ENCODE measurements around the gene VPS13D.

VPS13D gene, protein sequence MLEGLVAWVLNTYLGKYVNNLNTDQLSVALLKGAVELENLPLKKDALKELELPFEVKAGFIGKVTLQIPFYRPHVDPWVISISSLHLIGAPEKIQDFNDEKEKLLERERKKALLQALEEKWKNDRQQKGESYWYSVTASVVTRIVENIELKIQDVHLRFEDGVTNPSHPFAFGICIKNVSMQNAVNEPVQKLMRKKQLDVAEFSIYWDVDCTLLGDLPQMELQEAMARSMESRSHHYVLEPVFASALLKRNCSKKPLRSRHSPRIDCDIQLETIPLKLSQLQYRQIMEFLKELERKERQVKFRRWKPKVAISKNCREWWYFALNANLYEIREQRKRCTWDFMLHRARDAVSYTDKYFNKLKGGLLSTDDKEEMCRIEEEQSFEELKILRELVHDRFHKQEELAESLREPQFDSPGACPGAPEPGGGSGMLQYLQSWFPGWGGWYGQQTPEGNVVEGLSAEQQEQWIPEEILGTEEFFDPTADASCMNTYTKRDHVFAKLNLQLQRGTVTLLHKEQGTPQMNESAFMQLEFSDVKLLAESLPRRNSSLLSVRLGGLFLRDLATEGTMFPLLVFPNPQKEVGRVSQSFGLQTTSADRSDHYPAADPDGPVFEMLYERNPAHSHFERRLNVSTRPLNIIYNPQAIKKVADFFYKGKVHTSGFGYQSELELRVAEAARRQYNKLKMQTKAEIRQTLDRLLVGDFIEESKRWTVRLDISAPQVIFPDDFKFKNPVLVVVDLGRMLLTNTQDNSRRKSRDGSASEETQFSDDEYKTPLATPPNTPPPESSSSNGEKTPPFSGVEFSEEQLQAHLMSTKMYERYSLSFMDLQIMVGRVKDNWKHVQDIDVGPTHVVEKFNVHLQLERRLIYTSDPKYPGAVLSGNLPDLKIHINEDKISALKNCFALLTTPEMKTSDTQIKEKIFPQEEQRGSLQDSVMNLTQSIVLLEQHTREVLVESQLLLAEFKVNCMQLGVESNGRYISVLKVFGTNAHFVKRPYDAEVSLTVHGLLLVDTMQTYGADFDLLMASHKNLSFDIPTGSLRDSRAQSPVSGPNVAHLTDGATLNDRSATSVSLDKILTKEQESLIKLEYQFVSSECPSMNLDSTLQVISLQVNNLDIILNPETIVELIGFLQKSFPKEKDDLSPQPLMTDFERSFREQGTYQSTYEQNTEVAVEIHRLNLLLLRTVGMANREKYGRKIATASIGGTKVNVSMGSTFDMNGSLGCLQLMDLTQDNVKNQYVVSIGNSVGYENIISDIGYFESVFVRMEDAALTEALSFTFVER (N-terminal part only)

DNA sequence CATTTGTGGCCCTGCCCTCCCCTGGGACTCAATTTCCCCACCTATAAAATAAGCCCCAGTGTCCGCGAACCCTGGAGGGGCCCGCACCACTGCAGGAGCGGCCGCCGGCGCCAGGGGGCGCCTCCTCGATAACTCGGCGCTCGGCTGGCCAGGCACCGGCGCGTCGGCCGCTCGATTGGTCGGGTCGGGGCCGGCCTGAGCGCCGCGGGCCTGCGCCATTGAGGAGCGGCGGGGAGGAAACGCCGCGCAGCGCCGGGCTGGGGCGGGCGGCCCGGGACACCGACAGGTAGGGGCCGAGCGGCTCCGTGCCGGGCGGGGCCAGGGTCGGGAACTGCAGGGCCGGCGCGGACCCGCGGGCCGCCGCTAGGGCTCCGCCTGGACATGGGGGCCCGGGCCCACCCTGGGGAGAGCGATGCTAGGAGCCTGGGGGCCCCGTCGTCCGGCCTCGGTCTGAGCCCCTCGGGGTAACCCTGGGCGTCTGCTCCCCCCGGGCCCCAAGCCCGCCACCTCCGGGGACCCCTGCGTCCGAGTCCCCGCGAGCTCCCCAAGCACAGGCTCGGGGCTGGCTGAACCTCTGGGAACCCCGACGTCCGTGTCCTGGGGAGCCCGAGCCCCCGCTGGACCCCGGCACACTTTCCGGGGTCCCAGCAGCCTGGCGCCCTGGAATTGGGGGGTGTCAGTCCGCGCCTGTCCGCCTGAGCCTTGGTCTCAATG is at the start of gene VPS13D:
TSS of gene VPS13D (plus strand) at position 196 of the 714 bp plus-strand sequence. CDS start 4,237 bp downstream, outside the sequence.
- peak; percentile 84 for DNase-seq

DNA sequence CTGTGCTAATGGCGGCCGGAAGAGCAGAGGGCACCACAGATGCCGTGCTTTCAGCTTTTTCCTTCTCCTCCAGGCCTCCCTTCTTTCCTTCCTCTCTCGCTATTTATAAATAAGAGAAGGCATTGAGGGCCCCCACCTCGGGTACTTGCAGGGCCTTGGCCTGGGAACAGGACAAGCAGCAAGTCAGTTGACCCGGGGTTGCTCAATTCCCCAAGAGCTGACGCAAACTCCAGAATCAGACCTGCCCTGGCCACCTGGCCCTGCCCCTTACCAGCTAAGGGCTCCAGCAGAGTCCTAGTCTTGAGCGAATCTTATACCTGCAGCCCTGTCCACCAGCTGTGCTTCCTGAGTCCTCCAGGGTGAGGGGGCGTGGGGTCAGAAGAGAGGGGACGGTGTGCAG is 49.5 kb upstream of the VPS13D start:
- no peak for DNase-seq

GRCh38 chr1:12180903-12181302 is 48.9 kb upstream of the VPS13D start:
- DNase-seq, result no peak

DNA sequence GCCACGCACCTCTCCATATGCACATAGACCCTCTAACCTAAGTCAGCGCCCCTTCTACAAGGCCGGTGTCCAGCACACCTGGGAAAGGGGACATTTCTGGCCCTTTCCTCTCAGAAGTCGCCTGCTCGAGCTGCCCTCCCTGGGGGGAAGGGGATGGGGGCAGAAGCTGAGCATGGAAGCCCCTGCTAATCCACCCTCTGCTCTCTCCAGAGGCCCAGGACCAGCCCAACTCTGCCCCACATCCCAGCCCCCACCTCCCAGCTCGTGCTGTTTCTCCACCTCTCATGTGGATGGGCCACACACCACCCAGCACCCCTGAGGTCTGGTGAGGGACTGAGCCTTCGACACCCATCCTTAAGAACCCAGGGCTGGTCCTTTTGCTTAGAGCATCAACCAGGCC is 48.3 kb upstream of the VPS13D start:
- no peak for DNase-seq

DNA sequence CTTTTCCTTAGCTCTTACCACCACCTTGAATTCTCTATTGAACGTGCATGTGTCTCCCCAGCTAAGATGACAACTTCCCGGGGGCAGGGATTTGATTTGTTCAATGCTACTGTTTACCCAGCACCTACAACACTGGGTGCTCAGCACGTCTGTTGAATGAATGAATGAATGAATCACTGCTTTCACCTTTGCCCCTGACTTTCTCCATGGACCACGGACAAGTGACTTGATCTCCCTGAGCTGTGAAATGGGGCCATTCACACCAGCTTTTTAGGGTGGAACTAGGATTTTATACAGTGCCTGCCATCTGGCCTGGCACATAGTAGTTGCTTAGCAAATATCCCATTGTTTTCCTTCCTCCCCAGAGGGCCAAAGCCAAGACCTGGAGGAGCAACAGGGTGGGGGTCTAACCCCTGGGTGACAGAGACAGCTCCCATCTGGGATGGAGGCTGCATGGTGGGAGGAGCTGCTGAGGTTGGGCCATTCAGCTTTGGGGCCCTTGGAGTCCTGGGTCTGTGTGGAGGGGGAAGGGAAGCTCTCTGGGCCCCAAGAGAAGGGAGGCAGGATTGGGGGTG is 47.3 kb upstream of the VPS13D start:
- DNase-seq, result no peak

DNA sequence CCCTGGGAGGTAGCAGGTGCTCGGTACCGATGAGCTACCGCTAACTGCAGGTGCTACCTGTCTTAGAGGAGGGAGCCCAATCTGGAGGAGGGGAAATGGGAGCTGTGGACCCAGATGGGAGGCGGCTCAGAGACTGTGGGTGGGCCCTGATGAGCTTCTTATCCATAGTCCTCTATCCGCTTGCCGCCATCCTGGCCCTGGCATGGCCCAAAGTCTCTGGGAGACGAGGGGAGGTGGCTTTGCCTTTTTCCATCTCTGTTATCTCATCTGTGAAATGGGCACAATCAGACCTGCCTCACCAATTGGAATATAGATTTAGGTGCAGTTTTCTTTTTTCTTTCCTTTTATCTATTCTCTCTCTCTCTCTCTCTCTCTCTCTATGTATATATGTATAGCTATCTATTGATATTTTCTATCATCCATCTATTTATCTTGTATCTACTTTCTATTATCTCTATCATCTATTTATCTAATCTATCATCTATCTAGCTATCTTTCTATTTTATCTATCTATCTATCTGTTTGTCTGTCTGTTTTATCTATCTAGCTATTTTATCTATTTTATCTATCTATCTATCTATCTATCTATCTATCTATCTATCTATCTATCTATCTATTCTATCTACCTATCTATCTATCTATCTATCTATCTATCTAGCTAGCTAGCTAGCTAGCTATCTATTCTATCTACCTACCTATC is 46.6 kb upstream of the VPS13D start:
- no peak for DNase-seq

DNA sequence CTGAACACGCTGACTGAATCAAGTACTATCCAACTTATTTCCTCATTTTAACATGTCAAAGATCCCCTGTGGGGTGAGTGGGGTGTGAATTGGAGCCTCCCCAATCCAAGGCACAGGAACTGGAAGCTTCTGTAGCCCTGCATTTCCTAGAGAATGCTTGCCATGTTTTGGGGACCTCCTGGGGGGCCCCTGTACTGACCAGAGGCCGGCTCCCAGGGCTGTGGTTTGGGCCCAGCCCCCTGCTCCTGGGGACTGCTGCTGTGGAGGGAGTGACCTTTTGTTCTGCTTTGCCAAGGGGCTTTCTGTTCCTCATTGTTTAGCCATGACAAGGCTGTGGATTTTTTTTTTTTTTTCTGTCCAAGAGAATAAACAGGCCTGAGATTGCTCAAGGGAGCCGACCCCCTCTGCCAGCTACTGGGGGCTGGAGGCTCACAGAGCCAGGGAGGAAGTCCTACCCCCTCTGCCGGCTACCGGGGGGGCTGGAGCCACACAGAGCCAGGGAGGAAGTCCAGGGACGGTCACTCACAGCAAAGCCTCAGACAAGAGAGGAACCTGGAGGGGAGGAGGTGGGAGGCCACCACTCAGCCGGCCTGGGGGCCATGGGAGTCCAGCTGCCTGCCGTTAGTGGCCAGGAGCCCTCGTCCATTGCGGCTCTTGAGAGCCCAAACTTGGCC is 45.7 kb upstream of the VPS13D start:
- DNase-seq, result no peak

DNA sequence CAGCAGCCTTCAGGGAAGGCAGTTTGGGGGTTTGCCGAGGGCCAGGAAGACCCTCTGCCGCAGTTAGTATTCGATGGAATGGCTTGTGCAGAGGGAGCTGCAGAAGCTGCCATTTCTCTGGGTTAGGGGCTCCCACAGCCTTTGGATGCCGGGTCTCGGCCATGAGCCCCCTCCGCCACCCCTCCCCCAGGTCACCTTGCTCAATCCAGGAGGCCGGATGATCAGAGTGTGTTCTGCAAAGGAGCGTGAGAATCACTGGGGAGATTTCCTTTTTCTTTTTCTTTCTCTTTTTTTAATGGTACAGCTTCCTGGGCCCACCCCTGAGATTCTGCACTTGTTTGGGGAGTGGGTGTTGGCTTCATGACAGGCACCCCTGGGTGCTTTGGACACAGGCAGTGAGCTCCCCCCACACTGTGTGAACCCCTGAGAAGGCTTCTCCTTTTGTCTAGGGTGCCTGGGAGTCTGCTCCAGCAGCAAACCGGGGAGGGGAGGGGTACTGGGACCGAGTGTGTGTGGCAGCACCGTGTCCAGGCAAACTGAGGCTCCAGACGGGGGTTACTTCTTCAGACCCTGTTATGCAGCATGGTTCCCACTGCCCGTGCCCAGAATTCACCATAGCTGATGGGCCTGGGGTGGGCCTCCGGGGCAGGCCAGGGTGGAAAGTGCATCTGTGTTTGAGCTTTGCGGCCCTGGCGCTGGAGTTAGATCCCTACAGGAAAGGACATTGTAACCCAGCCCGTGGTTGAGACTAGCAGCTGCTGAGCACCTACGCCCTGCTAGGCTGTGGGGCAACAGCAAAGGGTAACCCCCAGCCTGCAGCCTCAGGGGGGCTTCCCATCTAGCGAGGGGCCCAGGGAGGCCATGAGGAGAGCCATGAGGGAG is 44.6 kb upstream of the VPS13D start:
- DNase-seq, result no peak

DNA sequence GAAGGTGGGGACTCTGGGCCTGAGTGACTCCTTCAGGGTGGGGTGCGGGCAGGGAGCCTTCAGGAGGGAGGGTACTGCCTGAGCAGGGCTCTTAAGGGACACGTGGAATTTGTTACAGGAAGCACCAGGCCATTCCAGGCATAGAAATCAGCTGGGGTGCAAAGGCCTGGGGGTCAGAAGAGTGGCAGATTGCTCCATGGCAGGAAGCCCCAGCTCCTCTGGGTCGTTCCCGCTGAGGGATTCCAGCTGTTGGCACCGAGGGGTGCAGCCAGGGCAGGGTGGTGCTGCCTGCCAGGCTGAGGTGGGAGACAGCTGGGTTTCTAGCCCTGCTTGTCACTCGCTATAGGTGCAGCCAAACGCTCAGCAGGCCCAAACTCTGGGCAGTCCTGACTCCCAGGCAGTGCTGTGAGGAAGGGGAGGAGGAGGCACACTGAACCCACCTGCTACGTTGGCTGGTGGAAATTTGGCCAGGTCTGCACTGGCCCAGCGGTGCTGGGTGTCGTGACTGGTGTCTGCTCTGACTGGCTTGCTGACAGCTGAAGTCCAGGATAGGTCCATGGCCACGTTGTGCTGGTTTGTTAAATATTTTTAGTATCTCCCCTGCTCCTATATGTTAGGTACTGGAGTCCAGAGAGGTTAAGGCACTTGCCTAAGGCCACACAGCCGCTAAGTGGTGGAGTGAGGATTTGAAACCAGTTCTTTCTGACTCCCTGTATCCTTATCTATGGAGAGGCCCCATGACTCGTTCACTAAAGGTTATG is 43.7 kb upstream of the VPS13D start:
- no peak for DNase-seq

GRCh38 chr1:12186679-12186985 is 43.2 kb upstream of the VPS13D start:
- no peak for DNase-seq

GRCh38 chr1:12188115-12188514 is 41.7 kb upstream of the VPS13D start:
- no peak for DNase-seq

- no peak for DNase-seq
These were observed 41.0 kb upstream of the VPS13D start for GRCh38 chr1:12188657-12189327.

GRCh38 chr1:12189328-12189682 is 40.5 kb upstream of the VPS13D start:
- no peak for DNase-seq

- DNase-seq, result no peak
These were observed 38.4 kb upstream of the VPS13D start for GRCh38 chr1:12191242-12192032.

DNA sequence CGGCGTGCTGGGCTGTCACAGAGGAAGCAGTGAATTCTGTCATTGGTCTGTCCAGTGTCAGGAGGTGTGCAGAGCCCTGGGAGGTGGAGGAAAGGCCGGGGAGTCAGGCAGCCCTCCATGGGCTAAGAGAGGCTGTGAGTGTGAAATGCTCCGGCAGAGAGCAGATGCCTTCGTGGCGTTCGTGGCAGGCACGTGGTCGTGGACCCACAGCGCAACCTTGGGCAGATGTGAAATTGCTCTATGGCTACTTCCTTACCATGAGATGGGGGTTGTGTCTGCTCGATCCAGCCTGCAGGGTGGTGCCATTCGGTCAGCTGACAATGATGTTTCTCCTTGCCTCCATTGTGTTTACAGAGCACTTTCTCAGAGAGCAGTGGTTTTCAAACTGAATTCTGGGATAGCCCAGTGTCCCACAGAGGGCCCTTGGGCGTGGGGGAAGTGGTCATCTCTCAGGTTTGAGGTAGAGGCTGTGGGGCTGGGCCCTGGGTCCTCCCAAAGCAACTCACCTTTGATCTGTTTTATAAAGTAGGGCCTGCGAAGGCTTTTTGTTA is 35.1 kb upstream of the VPS13D start:
- DNase-seq, result no peak

DNA sequence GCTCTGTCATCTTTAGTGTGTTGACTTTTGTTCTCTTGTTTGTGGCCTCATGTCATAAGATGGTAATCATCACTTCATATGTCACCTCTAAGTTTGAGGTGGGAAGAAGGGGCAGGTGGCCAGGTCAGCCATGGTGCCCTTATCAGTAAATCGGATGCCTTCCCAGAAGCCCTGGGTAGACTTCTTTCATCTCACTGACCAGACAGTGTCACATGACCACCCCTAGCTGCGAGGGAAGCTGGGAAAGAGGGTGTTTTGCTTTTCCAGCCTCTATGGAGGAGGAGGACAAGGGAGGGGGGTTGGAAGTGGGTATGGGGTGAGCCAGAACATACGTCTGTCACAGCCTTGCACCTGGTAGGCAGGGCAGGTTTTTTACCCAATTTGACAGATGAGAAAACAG is 34.4 kb upstream of the VPS13D start:
- no peak for DNase-seq

All from activated naive CD4-positive, alpha-beta T cell treated with Interleukin-2 at 50 U/mL for 16 hours (primary cell).